Activated CD4-positive, alpha-beta T cell treated with anti-CD3 and anti-CD28 coated beads for 4 hours (primary cell): ENCODE measurements around the gene TNNC2.
A peak's percentile ranks its signal among the peaks of the same experiment; 100 is the strongest.
"Not testable (repeated sequence)": the region's sequence is repeated elsewhere in the genome, so short reads cannot be mapped to it uniquely, and the experiment has no call there.

Source experiments
- DNase-seq, 2 donors: peaks; one replicate each; pipeline ENCODE4 v3.0.0-alpha.2; 2020

Gene TNNC2

DNA sequence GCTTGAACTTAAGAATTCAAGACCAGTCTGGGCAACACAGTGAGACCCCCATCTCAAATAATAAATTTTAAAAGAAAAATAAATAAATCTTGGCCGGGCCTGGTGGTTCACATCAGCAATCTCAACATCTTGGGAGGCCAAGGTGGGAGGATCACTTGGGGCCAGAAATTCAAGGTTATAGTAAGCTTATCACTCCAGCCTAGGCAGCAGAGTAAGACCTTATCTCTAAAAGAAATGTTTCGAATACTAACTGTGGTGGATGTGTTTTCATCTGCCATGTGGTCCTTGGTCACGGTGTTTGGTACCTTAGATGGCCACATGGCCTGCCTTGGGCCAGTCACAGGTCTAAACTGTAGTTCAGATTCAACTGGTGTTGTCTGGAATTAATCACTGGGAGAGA, 8.9 kb downstream of the TNNC2 start:
- DNase-seq, result no peak

DNA sequence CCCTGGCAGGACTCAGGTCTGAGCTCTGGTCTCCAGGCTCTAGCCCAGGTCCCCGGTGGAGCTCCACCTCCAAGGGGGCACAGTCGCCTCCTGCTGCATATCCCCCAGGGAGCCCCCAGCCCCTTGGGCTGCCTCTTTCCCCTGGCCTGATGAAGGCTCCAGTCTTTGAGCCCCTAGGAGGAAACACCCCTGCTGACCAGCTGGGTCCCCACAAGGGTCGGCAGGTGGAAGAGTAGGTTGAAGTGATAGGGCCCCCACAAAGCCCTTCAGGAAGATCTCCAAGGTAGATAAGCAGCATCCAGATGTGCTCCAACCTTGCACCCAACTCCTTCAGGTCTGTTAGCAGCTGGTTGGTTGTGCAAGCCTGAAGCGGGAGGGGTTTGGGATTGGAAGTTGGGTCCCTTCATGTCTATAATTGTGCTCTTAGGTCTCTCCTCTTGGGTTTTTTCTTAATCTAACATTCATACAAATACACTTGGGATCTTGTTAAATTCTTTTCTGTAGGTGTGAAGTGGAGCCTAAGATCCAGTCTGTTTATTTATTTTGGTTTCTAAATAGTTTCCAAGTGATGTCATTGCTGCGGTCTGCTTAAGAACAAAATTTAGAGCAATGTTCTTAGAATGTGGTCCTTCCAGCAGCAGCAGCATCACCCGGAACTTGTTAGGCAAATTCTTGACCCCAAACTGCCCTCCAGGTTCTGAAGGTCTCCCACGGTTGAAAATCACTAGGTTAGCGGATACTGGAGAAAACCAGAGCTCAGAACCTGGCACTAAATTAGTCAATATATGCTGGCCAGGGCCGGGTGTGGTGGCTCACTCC, 9.5 kb downstream of the TNNC2 start:
- DNase-seq, result no peak

DNA sequence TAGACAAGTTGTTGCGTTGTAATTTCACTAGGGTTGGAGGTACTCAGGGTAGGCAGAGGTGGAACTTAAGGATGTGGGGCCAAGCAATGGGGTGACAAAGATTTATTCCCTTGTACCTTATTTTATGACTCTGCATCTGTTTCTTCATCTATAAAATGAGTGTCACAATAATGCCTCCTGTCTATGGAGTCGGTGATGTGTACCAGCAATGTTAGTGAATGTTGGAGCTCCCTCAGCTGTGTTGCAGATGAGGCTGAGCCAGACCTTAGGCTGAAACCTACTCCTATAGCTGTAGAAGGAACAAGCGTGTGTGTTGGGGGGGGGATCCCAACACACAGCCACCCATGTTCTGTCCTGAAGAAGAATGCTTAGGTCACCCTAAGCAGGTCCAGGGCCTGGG, 10.2 kb downstream of the TNNC2 start:
- DNase-seq, result no peak

GRCh38 chr20:45814314-45814713, 12.8 kb downstream of the TNNC2 start:
- DNase-seq, result no peak

GRCh38 chr20:45813489-45813888, 13.6 kb downstream of the TNNC2 start:
- no peak for DNase-seq

- no peak for DNase-seq
These were observed 14.1 kb downstream of the TNNC2 start for GRCh38 chr20:45813006-45813340.

DNA sequence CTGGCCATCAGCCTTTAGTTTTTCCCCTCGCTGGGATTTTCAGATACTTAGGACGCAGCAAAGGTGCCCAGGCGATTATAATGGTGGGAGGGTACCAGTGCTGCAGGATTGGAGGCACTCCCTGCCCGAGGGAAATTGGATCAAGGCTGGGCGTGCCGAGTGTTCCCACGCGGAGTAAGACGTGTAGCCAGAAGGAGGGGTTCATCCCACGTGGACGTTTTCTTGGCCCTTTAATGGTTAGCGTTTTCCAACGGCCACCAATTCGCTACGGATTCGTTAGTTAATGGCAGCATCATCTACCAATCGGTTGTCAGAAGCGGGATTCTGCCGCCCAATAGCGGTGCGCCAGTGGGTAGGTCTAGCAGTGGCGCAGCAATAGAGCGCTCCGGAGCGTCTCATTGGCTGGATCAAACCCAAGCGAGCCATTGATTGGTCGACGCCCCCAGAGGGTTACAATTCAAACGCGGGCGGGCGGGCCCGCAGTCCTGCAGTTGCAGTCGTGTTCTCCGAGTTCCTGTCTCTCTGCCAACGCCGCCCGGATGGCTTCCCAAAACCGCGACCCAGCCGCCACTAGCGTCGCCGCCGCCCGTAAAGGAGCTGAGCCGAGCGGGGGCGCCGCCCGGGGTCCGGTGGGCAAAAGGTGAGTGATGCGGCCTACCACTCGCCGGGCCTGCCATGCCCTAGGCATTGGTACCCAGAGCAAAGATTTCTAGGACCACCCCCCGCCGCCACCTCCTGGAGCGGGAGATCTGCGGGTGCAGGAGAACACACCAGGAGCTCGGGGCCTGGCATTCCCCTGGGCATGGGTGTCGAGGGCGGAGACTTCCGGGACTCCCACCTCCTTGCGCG, 14.7 kb downstream of the TNNC2 start, which contains the start of gene UBE2C:
Gene UBE2C, plus strand, starts transcription at position 488 of the 849 bp plus-strand sequence. Its CDS starts 52 bp downstream, at position 540.
- DNase-seq, result peak; percentile 90 to 91

DNA sequence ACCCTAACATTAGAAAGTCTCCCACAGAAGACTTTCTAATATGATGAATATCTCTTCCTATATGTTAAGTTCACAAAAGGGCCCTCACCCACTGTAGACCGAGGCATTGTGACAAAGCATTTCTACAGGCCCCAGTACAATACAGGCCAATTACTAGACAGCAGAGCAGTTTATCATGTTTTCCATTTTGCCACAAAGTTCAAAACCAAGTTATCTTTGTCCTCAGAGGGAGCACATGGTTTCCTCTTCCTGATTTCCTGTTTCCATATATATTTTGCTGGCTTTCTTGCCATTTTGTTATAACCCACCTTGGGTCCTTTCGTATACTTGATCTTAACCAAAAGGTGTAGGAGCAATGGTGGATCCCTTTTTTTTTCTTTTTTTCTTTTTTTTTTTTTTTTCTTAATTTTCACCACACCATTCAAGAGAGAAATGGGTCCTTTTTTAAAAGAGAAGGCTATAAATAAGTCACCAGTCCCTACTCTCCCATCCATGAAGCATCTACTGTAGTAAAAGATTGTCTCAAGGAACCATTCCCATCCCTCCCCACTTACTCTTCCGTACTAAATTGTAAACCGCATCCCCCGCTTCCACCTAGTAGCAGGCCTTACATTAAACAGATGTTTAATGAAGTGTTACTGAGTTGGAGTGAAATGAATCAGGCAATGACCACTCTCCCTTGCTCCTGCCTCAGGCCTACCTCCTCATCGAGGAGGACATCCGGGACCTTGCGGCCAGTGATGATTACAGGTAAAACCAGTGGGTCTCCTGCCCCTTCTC, 16.7 kb downstream of the TNNC2 start:
- no peak for DNase-seq

DNA sequence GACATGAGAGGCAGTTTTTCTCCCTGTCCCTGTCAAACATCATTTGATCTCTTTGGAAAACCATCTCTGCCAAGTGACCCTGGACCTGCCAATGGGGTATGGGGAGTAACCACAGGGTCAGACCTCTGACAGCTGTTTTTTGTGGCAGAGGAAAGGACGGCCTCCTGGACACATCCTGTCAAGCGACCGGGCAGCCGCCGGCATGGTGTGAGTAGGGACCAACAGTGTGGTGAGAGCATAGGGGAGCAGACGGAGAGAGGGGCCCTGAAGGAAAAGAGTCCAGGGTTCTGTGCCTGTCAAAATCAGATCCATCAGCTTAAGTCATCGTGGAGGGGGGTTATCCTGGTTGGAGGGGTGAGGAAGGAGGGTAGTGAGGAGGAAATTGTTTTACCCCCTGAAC, 25.3 kb downstream of the TNNC2 start:
- no peak for DNase-seq

- DNase-seq, result peak; percentile 53 to 70
These were observed 28.0 kb downstream of the TNNC2 start for GRCh38 chr20:45798935-45799642.

DNA sequence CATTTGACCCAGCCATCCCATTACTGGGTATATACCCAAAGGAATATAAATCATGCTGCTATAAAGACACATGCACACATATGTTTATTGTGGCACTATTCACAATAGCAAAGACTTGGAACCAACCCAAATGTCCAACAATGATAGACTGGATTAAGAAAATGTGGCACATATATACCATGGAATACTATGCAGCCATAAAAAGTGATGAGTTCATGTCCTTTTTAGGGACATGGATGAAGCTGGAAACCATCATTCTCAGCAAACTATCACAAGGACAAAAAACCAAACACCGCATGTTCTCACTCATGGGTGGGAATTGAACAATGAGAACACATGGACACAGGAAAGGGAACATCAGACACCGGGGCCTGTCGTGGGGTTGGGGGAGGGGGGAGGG, 29.2 kb downstream of the TNNC2 start:
- DNase-seq, result not testable (repeated sequence)

GRCh38 chr20:45797510-45797909, 29.6 kb downstream of the TNNC2 start:
- not testable (repeated sequence) for DNase-seq

- no peak for DNase-seq
These were observed 30.6 kb downstream of the TNNC2 start for GRCh38 chr20:45796337-45797065.

DNA sequence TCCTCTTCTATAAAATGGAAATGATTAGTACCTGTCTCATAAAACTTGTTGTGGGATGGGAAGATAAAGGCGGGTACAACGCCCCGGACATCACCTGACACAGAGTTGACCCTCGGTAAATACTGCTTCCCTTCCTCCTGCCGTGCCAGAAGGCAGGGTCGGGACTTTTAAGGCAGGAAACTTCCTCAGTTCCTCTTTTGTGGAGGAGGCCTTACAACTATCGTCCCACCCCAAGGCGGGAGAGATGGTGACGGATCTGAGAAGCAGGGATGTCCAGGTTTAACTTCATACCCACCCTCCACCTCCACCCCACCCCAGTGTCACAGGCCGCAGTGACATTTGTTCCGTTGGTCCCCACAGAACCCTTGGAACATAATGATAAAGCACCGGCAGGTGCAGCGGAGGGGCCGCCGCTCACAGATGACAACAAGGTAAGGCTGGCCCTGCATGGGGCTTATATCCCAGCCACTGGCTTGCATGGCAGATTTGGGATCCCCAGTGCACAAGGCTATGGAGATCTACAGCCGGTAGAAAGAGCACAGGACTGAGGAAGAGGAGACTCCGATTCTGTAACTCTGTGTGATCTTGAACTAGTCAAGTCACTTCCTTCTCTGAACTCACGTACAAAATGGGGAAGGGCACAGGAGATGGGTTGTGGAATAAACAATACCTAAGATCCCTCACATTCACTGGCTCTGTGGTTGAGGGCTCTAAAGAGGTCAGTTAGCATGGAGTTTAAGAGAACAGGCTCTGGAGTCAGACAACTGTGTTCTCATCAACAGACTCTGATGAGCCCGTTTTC, 34.6 kb downstream of the TNNC2 start:
- peak in 1 of 2 donors; percentile 2 for DNase-seq

- no peak for DNase-seq
These were observed 38.8 kb downstream of the TNNC2 start for GRCh38 chr20:45788351-45788750.

DNA sequence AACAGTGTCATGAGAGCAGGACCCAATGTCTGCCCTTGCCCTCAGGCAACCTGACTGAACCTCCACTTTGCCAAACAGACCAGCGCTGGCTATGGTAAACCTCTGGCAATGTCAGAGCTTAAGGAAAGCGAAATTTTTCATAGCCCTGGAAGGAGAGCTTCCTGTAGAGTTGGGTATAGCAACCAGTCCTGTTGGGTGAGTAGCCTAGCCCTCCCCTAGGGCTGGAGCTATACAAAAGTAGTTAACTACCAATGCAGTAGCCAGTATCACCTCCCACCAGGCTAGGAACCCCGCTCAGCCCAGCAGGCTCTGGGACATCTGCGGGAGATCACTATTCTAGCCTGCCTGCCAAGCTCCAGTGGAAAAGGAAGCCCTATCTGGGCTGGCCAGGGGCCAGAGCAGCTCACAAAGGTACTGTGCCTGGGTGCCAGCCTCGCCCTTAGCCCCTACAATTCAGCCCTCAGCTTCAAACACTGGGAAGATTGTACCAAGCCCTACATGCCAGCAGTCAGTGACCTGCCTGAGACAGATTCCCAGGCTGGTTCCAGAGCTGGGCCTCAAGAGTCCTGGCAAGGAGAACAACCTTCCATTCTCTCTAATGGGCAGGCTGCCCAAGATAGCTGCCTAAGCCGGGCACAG, 43.3 kb downstream of the TNNC2 start:
- DNase-seq, result no peak

DNA sequence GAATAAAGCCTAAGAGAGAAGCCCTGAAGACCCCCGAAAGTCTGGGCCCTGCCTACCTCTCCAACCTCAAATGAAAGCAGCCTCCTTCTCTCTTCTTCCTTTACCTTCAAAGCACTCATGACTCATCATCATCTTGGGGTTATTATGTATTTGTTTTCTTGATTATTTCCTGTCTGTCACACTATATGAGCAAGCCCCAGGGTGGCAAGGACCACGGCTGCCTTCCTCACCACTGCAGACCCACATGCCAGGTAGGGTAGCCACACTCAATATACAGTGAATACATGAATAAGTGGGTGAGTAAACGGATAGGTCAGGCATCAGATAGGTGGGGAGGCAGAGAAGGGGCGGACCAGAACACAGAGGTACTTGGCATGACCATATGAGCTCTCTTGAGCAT, 44.2 kb downstream of the TNNC2 start:
- peak in 1 of 2 donors; percentile 8 for DNase-seq

DNA sequence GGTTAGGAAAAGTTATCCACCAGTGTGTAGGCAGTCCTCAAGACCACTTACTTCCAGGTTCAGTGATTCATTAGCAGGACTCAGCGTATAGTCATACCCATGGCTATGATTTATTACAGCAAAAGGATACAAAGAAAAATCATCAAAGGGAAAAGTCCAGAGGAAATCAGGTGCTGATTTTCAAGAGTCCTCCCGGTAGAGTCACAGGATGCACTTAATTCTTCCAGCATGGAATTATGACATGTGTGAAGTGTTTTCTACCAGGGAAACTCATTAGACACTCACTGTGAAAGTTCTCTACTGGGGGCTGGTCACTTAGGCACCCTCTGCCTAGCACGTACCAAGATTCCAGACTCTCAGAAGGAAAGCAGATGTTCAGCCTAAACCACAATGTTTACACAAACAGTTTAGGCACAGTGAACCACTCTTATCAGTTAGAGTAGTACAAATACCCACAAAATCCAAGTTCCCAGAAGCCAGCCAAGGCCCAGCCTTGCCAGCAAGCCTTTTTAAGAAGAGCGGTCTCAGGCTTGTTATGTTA, 45.7 kb downstream of the TNNC2 start:
- DNase-seq, result no peak

DNA sequence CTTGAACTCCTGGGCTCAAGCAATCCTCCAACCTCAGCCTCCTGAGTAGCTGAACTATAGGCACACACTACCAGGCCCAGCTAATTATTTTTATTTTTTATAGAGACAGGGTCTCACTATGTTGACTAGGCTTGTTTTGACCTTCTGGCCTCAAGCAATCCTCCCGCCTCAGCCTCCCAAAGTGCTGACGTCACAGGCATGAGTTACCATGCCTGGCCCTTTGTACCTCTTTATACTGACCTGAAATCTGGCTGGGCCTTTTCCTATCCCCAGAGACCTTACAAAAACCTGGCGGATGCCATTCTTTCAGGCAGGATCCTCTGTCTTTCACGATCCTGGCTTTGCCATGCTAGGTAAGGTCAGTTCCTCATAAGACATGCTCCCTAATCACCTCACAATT, 47.0 kb downstream of the TNNC2 start:
- no peak for DNase-seq
